Testis (tissue), 2 donors: Measurements from ENCODE around the gene HIF1A.

Source experiments
- CTCF ChIP-seq, 3 experiments: fragments of 450-650 bp in 2 of 3; fragments of 200-600 bp in 1 of 3; sonication (generic) in 1 of 3; IDR thresholded peaks; one replicate each; pipeline ENCODE4 v1.5.1; 2016 to 2019; ENCODE audit warnings: antibody characterized with exemption in 3 of 3, mild to moderate bottlenecking in 2 of 3, moderate library complexity in 1 of 3
- POLR2A ChIP-seq: fragments of 450-650 bp; IDR thresholded peaks from one replicate; pipeline ENCODE4 v1.6.1; 2017; ENCODE audit warnings: antibody characterized with exemption, mild to moderate bottlenecking, moderate library complexity

DNA sequence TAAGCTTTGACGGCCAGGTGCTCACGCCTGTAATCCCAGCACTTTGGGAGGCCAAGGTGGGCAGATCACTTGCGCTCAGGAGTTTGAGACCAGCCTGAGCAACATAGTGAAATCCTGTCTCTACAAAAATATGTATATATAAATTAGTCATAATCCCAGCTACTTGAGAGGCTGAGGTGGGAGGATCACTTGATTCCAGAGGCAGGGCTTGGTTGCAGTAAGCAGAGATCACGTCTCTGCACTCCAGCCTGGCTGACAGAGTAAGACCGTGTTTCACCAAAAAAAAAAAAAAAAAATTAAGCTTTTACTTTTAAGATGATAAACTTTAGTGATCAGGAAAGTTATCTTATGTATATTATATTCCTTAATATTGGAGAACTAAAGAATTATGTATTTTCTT, 48.9 kb downstream of the HIF1A start:
- TF ChIP-seq CTCF (IDR thresholded peaks at IDR 0.05) (no peak), POLR2A (no peak)
